Neural progenitor cell (in vitro differentiated cells): ENCODE results near the gene MYO7B.

ENCODE experiments used
- EZH2 ChIP-seq: fragments of 200-600 bp; sonication (generic); IDR thresholded peaks from 2 replicates; pipeline ENCODE4 v1.6.1; 2017; ENCODE audit warnings: antibody characterized with exemption, mild to moderate bottlenecking, moderate library complexity
- TF ChIP-seq, protein P1 (sequence below): fragments of 200-600 bp; sonication (generic); IDR thresholded peaks from 2 replicates; pipeline ENCODE4 v1.5.1; 2017; ENCODE audit warnings: antibody characterized with exemption, mild to moderate bottlenecking

DNA sequence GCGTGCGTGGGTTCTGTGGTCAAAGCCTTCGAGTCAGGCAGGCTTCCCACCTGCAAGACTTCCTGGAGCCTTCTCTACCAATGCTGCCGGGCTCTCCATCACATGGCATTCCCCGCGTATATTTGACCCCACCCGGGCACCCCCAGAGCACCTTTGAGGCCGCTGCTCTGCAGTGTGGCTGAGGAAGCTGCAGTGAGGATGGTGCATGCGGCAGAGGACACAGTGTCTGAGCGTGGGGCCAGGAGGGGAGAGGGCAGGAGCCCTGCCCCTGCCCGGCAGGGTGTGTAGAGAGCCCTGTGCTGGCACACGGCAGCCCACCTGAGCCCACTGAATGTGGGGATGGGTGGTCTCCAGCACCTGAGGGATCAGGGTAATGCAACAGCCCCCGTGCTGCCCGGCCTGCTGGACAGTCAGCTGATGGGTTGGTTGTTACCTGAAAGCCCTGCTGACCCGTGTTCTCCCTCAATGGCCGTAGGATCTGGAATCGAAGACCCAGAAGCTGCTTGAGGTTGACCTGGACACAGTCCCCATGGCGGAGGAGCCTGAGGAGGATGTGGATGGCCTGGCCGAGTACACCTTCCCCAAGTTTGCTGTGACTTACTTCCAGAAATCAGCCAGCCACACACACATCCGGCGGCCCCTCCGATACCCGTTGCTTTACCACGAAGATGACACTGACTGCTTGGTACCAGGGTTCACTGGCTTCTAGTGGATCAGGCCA lies 73.7 kb downstream of the MYO7B start:
- TF ChIP-seq, protein P1, sequence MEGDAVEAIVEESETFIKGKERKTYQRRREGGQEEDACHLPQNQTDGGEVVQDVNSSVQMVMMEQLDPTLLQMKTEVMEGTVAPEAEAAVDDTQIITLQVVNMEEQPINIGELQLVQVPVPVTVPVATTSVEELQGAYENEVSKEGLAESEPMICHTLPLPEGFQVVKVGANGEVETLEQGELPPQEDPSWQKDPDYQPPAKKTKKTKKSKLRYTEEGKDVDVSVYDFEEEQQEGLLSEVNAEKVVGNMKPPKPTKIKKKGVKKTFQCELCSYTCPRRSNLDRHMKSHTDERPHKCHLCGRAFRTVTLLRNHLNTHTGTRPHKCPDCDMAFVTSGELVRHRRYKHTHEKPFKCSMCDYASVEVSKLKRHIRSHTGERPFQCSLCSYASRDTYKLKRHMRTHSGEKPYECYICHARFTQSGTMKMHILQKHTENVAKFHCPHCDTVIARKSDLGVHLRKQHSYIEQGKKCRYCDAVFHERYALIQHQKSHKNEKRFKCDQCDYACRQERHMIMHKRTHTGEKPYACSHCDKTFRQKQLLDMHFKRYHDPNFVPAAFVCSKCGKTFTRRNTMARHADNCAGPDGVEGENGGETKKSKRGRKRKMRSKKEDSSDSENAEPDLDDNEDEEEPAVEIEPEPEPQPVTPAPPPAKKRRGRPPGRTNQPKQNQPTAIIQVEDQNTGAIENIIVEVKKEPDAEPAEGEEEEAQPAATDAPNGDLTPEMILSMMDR = no peak
- no peak for TF ChIP-seq EZH2
